Astrocyte (in vitro differentiated cells and primary cell): ENCODE measurements around the gene HNMT. TPM values are rescaled to one million over a fixed set of nuclear protein-coding genes. Genes with fewer than 3 reads are reported as not detected.

Experiments used
- DNase-seq: peaks from one replicate; pipeline ENCODE4 v3.0.0-alpha.2; 2010; ENCODE audit warnings: low read depth
- FAIRE-seq: peaks from 2 replicates; lab custom pipeline; 2011; peaks lifted over from hg19 to GRCh38; lab: Jason Lieb, UNC
- H2AFZ ChIP-seq: 2 replicates; pipeline ENCODE4 v1.6.0; 2012; ENCODE audit warnings: low read depth, low read length, inconsistent platforms
- H3K27ac ChIP-seq: 2 replicates; pipeline ENCODE4 v1.5.1; 2011; ENCODE audit warnings: low read depth, low read length, inconsistent platforms
- H3K27me3 ChIP-seq: 2 replicates; pipeline ENCODE4 v1.6.0; 2011; ENCODE audit warnings: low read length, inconsistent platforms; ENCODE audit not compliant: insufficient read depth
- H3K36me3 ChIP-seq: 2 replicates; pipeline ENCODE4 v1.5.1; 2011; ENCODE audit warnings: low read length, inconsistent platforms; ENCODE audit not compliant: insufficient read depth
- H3K4me1 ChIP-seq: 2 replicates; pipeline ENCODE4 v1.5.1; 2011; ENCODE audit warnings: low read length, inconsistent platforms; ENCODE audit not compliant: insufficient read depth
- H3K4me2 ChIP-seq: 2 replicates; pipeline ENCODE4 v1.6.0; 2012; ENCODE audit warnings: low read length, inconsistent platforms
- H3K4me3 ChIP-seq: 2 replicates; pipeline ENCODE4 v1.5.1; 2011; ENCODE audit warnings: low read depth, mild to moderate bottlenecking, low read length, inconsistent platforms; ENCODE audit not compliant: insufficient read depth
- H3K79me2 ChIP-seq: 2 replicates; pipeline ENCODE4 v1.6.0; 2012; ENCODE audit warnings: mild to moderate bottlenecking, low read length, inconsistent platforms; ENCODE audit not compliant: insufficient read depth
- H3K9ac ChIP-seq: 2 replicates; pipeline ENCODE4 v1.6.0; 2012; ENCODE audit warnings: mild to moderate bottlenecking, low read length, inconsistent platforms
- H3K9me3 ChIP-seq: 2 replicates; pipeline ENCODE4 v1.5.1; 2012; ENCODE audit warnings: low read depth, mild to moderate bottlenecking, low read length, inconsistent platforms; ENCODE audit not compliant: insufficient read depth
- H4K20me1 ChIP-seq: 2 replicates; pipeline ENCODE4 v1.6.0; 2012; ENCODE audit warnings: low read length, inconsistent platforms; ENCODE audit not compliant: insufficient read depth
- H3K27ac Mint-ChIP-seq: one replicate; pipeline ENCODE4 v1.8.0; 2021; ENCODE audit warnings: mild to moderate bottlenecking, mixed read lengths; ENCODE audit not compliant: unreplicated experiment
- H3K27me3 Mint-ChIP-seq: one replicate; pipeline ENCODE4 v1.8.0; 2021; ENCODE audit warnings: low read depth, mixed read lengths; ENCODE audit not compliant: unreplicated experiment
- H3K36me3 Mint-ChIP-seq: one replicate; pipeline ENCODE4 v1.8.0; 2021; ENCODE audit warnings: low read depth, mixed read lengths; ENCODE audit not compliant: unreplicated experiment
- H3K4me1 Mint-ChIP-seq: one replicate; pipeline ENCODE4 v1.8.0; 2021; ENCODE audit warnings: low read depth, mixed read lengths; ENCODE audit not compliant: unreplicated experiment
- H3K4me3 Mint-ChIP-seq: one replicate; pipeline ENCODE4 v1.8.0; 2021; ENCODE audit warnings: mild to moderate bottlenecking, moderate library complexity, mixed read lengths; ENCODE audit not compliant: unreplicated experiment
- H3K9me3 Mint-ChIP-seq: one replicate; pipeline ENCODE4 v1.8.0; 2021; ENCODE audit warnings: mild to moderate bottlenecking, mixed read lengths; ENCODE audit not compliant: unreplicated experiment
- EZH2 ChIP-seq: IDR thresholded peaks from 2 replicates; pipeline ENCODE4 v1.6.1; 2012; ENCODE audit warnings: mild to moderate bottlenecking, low read length, inconsistent platforms; ENCODE audit not compliant: insufficient read depth
- total RNA-seq: library from RNA; stranded (reverse); gene quantifications from 2 replicates; pipeline ENCODE4 v1.2.1, GENCODE V29; 2021
- TF ChIP-seq, protein P1 (sequence below): IDR thresholded peaks from 2 replicates; pipeline ENCODE4 v1.5.1; 2011; ENCODE audit warnings: low read depth, mild to moderate bottlenecking, inconsistent platforms, low read length, moderate library complexity; ENCODE audit not compliant: insufficient read depth

HNMT gene
- total RNA-seq, 1 donor from 2014 or later: 15.3 TPM

DNA sequence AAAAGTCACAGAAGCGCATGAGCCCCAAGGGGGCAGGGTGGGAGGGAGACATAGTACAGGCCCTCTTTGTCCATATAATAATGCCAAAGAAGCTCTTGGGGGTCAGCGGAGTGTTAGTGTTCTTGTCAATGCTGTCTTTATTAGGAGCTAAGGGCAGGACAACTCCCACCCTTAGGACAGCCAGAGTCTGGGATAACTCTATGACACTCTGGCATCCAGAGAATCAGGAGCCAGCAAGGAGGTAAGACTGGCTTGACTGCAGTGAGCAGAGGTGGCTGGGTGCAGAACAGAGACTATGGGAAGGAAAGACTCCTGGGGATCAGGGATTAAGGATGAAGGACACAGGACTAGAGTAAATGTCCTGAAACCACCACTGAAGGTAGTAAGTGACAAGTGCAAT is 19.0 kb upstream of the HNMT start:
- H3K4me2 ChIP-seq: no peak overlapping the region
- no peak overlapping the region for H2AFZ ChIP-seq
- no peaks in the 10 kb centered on the region for H3K9me3 ChIP-seq
- no peaks in the 10 kb centered on the region for H3K79me2 ChIP-seq
- H3K36me3 Mint-ChIP-seq: no peaks in the 10 kb centered on the region
- H3K27me3 Mint-ChIP-seq: no peaks in the 10 kb centered on the region
- no peaks in the 10 kb centered on the region for H3K9me3 Mint-ChIP-seq
- no peak overlapping the region for H3K4me3 Mint-ChIP-seq
- TF ChIP-seq, protein P1, sequence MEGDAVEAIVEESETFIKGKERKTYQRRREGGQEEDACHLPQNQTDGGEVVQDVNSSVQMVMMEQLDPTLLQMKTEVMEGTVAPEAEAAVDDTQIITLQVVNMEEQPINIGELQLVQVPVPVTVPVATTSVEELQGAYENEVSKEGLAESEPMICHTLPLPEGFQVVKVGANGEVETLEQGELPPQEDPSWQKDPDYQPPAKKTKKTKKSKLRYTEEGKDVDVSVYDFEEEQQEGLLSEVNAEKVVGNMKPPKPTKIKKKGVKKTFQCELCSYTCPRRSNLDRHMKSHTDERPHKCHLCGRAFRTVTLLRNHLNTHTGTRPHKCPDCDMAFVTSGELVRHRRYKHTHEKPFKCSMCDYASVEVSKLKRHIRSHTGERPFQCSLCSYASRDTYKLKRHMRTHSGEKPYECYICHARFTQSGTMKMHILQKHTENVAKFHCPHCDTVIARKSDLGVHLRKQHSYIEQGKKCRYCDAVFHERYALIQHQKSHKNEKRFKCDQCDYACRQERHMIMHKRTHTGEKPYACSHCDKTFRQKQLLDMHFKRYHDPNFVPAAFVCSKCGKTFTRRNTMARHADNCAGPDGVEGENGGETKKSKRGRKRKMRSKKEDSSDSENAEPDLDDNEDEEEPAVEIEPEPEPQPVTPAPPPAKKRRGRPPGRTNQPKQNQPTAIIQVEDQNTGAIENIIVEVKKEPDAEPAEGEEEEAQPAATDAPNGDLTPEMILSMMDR: no peak
- no peak for TF ChIP-seq EZH2
- no peaks in the 10 kb centered on the region for H3K4me1 ChIP-seq
- DNase-seq (no peak), FAIRE-seq (no peak)
- H3K27ac ChIP-seq: no peak overlapping the region
- H3K27ac Mint-ChIP-seq: no peak overlapping the region
- peaks cover 21% of the 10 kb centered on the region for H3K4me1 Mint-ChIP-seq
- H4K20me1 ChIP-seq: no peaks in the 10 kb centered on the region
- no peak overlapping the region for H3K4me3 ChIP-seq
- no peaks in the 10 kb centered on the region for H3K36me3 ChIP-seq
- no peak overlapping the region for H3K9ac ChIP-seq
- peaks cover 3% of the 10 kb centered on the region for H3K27me3 ChIP-seq

- H4K20me1 ChIP-seq: no peaks in the 10 kb centered on the region
- DNase-seq: no peak
- no peak overlapping the region for H3K27ac Mint-ChIP-seq
- no peak overlapping the region for H2AFZ ChIP-seq
- H3K9me3 ChIP-seq: no peaks in the 10 kb centered on the region
- no peak overlapping the region for H3K4me3 ChIP-seq
- H3K79me2 ChIP-seq: no peaks in the 10 kb centered on the region
- no peaks in the 10 kb centered on the region for H3K36me3 ChIP-seq
- no peaks in the 10 kb centered on the region for H3K27me3 Mint-ChIP-seq
- H3K4me1 Mint-ChIP-seq: peaks cover 24% of the 10 kb centered on the region
- H3K9ac ChIP-seq: no peak overlapping the region
- H3K4me1 ChIP-seq: no peaks in the 10 kb centered on the region
- no peak overlapping the region for H3K4me2 ChIP-seq
- no peak overlapping the region for H3K27ac ChIP-seq
- peaks cover 2% of the 10 kb centered on the region for H3K9me3 Mint-ChIP-seq
- no peak overlapping the region for H3K4me3 Mint-ChIP-seq
- peaks cover 3% of the 10 kb centered on the region for H3K27me3 ChIP-seq
- TF ChIP-seq, protein P1: no peak
- no peak for TF ChIP-seq EZH2
- no peak for FAIRE-seq
- H3K36me3 Mint-ChIP-seq: no peaks in the 10 kb centered on the region
Measured at GRCh38 chr2:137946227-137946626, 18.0 kb upstream of the HNMT start.

GRCh38 chr2:137947032-137947727 is 17.1 kb upstream of the HNMT start:
- no peak for DNase-seq
- Mint-ChIP-seq H3K27me3 (no peaks in the 10 kb centered on the region), H3K4me3 (no peak overlapping the region), H3K9me3 (peaks cover 6% of the 10 kb centered on the region), H3K4me1 (peaks cover 26% of the 10 kb centered on the region), H3K27ac (no peak overlapping the region), H3K36me3 (no peaks in the 10 kb centered on the region)
- no peak overlapping the region for H3K27ac ChIP-seq
- no peak overlapping the region for H3K9ac ChIP-seq
- FAIRE-seq: no peak
- H4K20me1 ChIP-seq: no peaks in the 10 kb centered on the region
- H3K9me3 ChIP-seq: no peaks in the 10 kb centered on the region
- H3K27me3 ChIP-seq: peaks cover 3% of the 10 kb centered on the region
- no peak overlapping the region for H3K4me2 ChIP-seq
- TF ChIP-seq EZH2: no peak
- TF ChIP-seq, protein P1: no peak
- no peaks in the 10 kb centered on the region for H3K79me2 ChIP-seq
- peaks cover 2% of the 10 kb centered on the region for H3K4me1 ChIP-seq
- no peak overlapping the region for H3K4me3 ChIP-seq
- no peaks in the 10 kb centered on the region for H3K36me3 ChIP-seq
- no peak overlapping the region for H2AFZ ChIP-seq
